ENCODE data around the gene AGPS.

DNA sequence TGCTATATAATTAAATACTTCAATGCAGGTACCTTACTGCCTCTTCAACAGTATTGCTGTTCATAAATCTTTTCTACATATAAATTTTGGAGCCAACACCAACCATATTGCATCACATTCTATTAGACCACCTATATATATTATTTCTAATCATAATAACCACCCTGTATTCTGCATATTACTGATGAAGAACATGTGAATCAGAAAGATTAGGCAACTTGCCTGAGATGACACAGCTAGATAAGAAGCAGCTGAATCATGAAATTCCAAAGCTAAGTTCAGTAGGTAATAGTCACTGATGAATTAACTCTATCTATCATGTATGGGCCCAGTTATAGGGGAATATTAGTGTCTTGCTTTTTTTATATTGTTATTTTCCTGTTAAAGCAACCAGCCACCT, 161.8 kb downstream of the AGPS start:
- TF ChIP-seq, protein P1, sequence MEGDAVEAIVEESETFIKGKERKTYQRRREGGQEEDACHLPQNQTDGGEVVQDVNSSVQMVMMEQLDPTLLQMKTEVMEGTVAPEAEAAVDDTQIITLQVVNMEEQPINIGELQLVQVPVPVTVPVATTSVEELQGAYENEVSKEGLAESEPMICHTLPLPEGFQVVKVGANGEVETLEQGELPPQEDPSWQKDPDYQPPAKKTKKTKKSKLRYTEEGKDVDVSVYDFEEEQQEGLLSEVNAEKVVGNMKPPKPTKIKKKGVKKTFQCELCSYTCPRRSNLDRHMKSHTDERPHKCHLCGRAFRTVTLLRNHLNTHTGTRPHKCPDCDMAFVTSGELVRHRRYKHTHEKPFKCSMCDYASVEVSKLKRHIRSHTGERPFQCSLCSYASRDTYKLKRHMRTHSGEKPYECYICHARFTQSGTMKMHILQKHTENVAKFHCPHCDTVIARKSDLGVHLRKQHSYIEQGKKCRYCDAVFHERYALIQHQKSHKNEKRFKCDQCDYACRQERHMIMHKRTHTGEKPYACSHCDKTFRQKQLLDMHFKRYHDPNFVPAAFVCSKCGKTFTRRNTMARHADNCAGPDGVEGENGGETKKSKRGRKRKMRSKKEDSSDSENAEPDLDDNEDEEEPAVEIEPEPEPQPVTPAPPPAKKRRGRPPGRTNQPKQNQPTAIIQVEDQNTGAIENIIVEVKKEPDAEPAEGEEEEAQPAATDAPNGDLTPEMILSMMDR (IDR thresholded peaks at IDR 0.05): no peak
- TF ChIP-seq POLR2A (IDR thresholded peaks at IDR 0.05) (no peak), EP300 (IDR thresholded peaks at IDR 0.05) (no peak)

Data from gastroesophageal sphincter (tissue), 3 donors.